Stimulated activated naive B cell treated with anti-CD40 and anti-IgM and Interleukin-4, amounts not matched to agents 10 μg/mL and 1 μg/mL and 100 μg/mL, for 72 hours (primary cell): ENCODE measurements around the gene DGCR8.
"Not testable (repeated sequence)": the region's sequence is repeated elsewhere in the genome, so short reads cannot be mapped to it uniquely, and the experiment has no call there.

Experiments used
- ATAC-seq, 2 donors: fragments of 150-1000 bp; cut with Tn5 transposase; replicated peaks; 2 replicates each; pipeline ENCODE4 v1.10.0; 2021; ENCODE audit warnings: moderate library complexity in 1 of 2
- DNase-seq: peaks from one replicate; pipeline ENCODE4 v3.0.0; 2021
- H3K27ac Mint-ChIP-seq: one replicate; pipeline ENCODE4 v1.8.0; 2022; ENCODE audit warnings: mild to moderate bottlenecking, mixed read lengths
- H3K27me3 Mint-ChIP-seq, 2 donors: one replicate each; pipeline ENCODE4 v1.8.0; 2022; ENCODE audit warnings: mixed read lengths in 2 of 2
- H3K36me3 Mint-ChIP-seq, 2 donors: one replicate each; pipeline ENCODE4 v1.8.0; 2022; ENCODE audit warnings: mixed read lengths in 2 of 2, mild to moderate bottlenecking in 1 of 2
- H3K4me1 Mint-ChIP-seq, 2 donors: one replicate each; pipeline ENCODE4 v1.8.0; 2022; ENCODE audit warnings: mixed read lengths in 2 of 2, mild to moderate bottlenecking in 1 of 2
- H3K4me3 Mint-ChIP-seq, 2 donors: one replicate each; pipeline ENCODE4 v1.8.0; 2022; ENCODE audit warnings: mild to moderate bottlenecking in 2 of 2, mixed read lengths in 2 of 2, moderate library complexity in 1 of 2
- H3K9me3 Mint-ChIP-seq, 2 donors: one replicate each; pipeline ENCODE4 v1.8.0; 2022; ENCODE audit warnings: mixed read lengths in 2 of 2, mild to moderate bottlenecking in 1 of 2

DGCR8 gene

GRCh38 chr22:20057596-20058268 lies 22.3 kb upstream of the DGCR8 start:
- H3K36me3 Mint-ChIP-seq, result peaks cover 38 to 62% of the 10 kb centered on the region in 2 donors

DNA sequence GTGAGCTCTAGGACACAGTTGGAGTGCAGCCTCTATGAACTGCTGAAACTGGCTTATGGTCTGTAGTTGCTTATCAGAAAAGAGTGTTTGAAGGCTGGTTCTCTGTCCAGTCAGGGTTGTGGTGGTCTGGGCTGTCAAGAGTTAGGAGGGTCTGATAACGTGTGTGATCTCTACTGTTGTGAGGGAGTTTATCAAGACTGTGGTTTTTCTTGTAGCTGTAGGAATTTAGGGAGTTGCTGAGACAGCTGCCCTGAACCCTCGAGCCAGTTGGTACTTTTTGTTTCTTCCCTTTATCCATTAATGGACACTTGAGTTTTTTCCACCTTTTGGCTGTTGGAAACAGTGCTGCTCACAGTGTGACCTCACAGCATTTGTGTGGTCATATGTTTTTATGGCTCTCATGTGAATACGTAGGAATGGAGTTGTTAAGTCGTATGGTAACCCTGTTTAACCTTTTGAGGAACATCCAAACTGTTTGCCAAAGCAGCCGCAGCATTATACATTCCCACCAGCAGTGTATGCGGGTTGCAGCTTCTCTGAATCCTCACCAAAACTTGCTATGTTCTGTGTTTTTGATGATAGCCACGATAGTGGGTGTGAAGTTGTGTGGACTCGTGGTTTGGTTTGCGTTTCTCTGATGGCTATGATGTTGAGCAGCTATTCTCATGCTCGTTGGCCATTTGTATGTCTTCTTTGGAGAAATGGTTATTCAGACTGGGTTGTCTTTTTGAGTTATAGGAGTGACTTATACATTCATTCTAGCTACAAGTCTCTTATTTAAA lies 20.9 kb upstream of the DGCR8 start:
- Mint-ChIP-seq H3K27ac (no peak overlapping the region), H3K9me3 (no peaks in the 10 kb centered on the region), H3K4me1 (peaks cover 0 to 5% of the 10 kb centered on the region in 2 donors), H3K4me3 (no peak overlapping the region), H3K27me3 (no peaks in the 10 kb centered on the region), H3K36me3 (peaks cover 29 to 61% of the 10 kb centered on the region in 2 donors)
- no peak for DNase-seq
- no peak for ATAC-seq

More at GRCh38 chr22:20057596-20058268, 22.3 kb upstream of the DGCR8 start:
- Mint-ChIP-seq H3K27ac (no peak overlapping the region), H3K4me1 (peaks cover 0 to 5% of the 10 kb centered on the region in 2 donors), H3K27me3 (no peaks in the 10 kb centered on the region), H3K4me3 (no peak overlapping the region), H3K9me3 (no peaks in the 10 kb centered on the region)
- no peak for DNase-seq
- ATAC-seq, result no peak

DNA sequence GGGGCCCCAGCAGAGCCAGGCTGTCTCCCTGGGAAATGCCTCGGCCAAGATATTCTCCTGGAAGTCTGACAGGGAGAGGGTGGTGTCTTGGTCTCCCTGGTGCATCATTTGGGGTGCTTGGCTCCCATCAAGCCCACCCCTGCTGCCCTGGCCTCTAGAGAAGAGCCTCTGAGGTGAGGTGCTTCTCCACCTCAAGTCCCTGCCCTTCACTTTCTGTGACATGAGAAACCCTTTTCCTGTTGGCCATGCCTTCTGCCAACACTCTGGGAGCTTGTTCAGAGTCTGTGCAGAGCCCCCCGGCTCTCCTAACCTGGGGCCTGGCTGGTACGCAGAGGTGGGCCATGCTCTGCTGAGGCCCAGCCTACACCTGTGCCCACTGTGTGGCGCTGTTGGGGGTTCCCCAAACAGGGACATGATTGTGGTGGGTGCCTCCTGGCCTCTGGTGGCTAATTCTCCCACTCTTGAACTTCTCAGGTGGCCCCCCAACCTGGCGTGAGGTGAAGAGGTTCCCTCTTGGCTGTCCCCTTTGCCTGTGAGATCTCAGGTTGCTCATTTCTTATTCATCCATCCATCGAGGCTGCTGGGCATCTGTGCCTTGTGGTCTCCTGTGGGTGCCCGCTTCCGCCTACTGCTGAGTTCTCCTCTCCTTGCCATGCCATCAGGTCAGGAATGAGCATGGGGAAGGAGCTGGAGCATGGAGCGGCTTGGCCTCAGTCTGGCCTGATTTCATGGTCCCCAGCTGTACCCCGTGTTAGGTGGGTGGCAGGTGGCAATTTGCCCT lies 19.2 kb upstream of the DGCR8 start:
- Mint-ChIP-seq H3K4me1 (peaks cover 0 to 5% of the 10 kb centered on the region in 2 donors), H3K27me3 (no peaks in the 10 kb centered on the region), H3K27ac (no peak overlapping the region), H3K9me3 (no peaks in the 10 kb centered on the region), H3K4me3 (no peak overlapping the region), H3K36me3 (peaks cover 21 to 60% of the 10 kb centered on the region in 2 donors)
- no peak for DNase-seq
- no peak for ATAC-seq

DNA sequence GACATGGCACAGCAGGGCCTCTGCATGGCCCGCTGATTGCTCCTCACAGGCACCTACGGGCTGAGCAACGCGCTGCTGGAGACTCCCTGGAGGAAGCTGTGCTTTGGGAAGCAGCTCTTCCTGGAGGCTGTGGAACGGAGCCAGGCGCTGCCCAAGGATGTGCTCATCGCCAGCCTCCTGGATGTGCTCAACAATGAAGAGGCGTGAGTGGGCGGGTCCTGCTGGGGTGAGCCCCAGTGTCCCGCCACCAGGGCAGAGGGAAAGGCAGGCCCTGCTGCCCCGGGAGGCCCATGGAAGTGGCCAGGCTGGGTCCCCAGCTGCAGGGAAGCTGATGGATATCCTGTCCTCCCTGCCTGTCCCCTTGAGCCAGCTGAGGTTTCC lies 18.6 kb upstream of the DGCR8 start:
- DNase-seq (no peak), ATAC-seq (no peak)
- H3K4me3 Mint-ChIP-seq, result no peak overlapping the region
- H3K27me3 Mint-ChIP-seq, result no peaks in the 10 kb centered on the region
- peaks cover 0 to 3% of the 10 kb centered on the region in 2 donors for H3K4me1 Mint-ChIP-seq
- H3K27ac Mint-ChIP-seq, result no peak overlapping the region
- no peaks in the 10 kb centered on the region for H3K9me3 Mint-ChIP-seq
- H3K36me3 Mint-ChIP-seq, result peaks cover 18 to 56% of the 10 kb centered on the region in 2 donors

DNA sequence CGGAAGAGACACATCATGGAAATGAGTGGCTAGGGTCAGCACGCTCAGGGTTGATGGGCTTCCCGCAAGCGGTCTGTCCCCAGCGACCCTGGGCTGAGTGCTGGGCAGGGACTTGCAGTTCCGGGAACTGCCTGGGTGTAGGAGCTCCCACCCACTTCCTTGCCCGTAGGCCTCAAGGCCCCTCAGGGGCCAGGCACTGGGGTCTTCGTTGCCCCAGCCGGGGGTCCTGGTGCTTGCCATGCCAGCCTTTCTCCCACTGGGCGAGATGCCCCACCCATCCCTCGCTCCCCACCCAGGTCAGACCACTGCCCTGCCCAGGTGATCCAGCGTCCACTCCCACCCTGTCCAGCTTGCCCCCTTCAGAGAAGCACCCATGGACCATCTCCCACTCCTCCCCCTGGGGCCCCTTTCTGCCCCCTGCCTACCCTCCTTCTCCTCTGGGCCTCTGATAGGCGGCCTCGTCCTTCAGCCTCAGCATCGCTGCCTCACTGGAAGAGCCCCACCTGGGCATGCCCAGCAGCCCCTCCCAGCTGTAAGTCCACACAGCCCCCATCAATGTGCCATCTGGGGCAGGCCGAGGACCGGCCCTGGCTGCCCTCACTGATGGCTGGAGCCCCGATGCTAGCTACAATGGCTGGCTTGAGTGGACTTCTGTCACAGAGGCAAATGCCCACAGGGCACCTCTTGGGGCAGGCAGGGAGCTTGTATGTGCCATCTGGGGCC lies 17.8 kb upstream of the DGCR8 start:
- no peak for ATAC-seq
- no peak for DNase-seq
- Mint-ChIP-seq H3K36me3 (peaks cover 15 to 54% of the 10 kb centered on the region in 2 donors), H3K4me1 (peaks cover 0 to 3% of the 10 kb centered on the region in 2 donors), H3K27me3 (no peaks in the 10 kb centered on the region), H3K9me3 (no peaks in the 10 kb centered on the region), H3K27ac (peak overlapping the region; percentile 49), H3K4me3 (no peak overlapping the region)

- Mint-ChIP-seq H3K36me3 (peaks cover 15 to 50% of the 10 kb centered on the region in 2 donors), H3K9me3 (no peaks in the 10 kb centered on the region), H3K4me1 (peaks cover 0 to 3% of the 10 kb centered on the region in 2 donors), H3K4me3 (no peak overlapping the region), H3K27ac (peak overlapping the region; percentile 49), H3K27me3 (no peaks in the 10 kb centered on the region)
- ATAC-seq, result no peak
- no peak for DNase-seq
Measured at GRCh38 chr22:20062766-20063083, 17.3 kb upstream of the DGCR8 start.

DNA sequence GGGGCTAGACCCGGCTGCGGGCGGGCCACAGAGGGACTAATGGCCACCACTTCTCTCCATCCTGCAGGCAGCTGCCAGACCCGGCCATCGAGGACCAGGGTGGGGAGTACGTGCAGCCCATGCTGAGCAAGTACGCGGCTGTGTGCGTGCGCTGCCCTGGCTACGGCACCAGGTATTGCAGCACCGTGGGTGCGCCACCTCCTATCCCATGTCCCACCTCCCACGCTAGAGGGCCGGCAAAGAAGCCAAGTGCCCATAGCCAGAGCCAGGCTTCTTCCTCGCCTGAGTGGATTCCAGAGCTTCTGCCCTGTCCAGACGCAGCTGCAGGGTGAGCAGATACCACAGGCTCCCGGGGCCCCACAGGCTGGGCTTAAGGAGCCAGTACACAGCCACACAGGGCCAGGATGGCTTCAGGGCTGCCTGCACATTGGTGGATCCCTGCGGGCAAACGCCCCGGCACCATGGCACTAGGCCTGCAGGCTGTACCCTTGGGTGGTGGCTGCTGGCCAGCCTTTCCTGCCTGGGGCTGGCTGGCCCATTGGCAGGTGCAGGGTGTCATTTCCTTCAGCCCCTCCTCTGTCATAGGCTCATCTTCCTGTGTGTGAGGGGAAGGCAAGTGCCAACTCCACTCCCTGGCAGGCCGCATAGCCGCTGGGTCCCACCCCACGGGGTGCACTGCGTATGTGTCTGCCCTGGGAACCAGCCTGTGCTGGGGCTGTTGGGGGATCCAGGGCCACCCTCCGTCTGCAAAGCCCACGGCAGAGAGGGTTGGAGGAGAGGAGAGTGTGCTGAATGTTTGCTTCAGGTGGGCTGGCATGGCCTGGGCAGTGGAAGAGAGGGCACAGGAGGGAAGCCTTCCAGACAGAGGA lies 16.5 kb upstream of the DGCR8 start:
- Mint-ChIP-seq H3K4me3 (no peak overlapping the region), H3K4me1 (peaks cover 0 to 3% of the 10 kb centered on the region in 2 donors), H3K27ac (no peak overlapping the region), H3K9me3 (no peaks in the 10 kb centered on the region), H3K36me3 (peaks cover 12 to 43% of the 10 kb centered on the region in 2 donors), H3K27me3 (no peaks in the 10 kb centered on the region)
- DNase-seq (no peak), ATAC-seq (no peak)

- Mint-ChIP-seq H3K4me1 (no peaks in the 10 kb centered on the region), H3K27me3 (no peaks in the 10 kb centered on the region), H3K4me3 (no peak overlapping the region), H3K9me3 (no peaks in the 10 kb centered on the region), H3K27ac (no peak overlapping the region), H3K36me3 (peaks cover 12 to 40% of the 10 kb centered on the region in 2 donors)
- no peak for ATAC-seq
- no peak for DNase-seq
Measured at GRCh38 chr22:20064140-20064480, 15.9 kb upstream of the DGCR8 start.

- H3K27me3 Mint-ChIP-seq, result no peaks in the 10 kb centered on the region
- no peak overlapping the region for H3K27ac Mint-ChIP-seq
- H3K4me3 Mint-ChIP-seq, result no peak overlapping the region
- H3K4me1 Mint-ChIP-seq, result no peaks in the 10 kb centered on the region
- H3K36me3 Mint-ChIP-seq, result peaks cover 12 to 36% of the 10 kb centered on the region in 2 donors
- DNase-seq, result no peak
- ATAC-seq, result no peak
- no peaks in the 10 kb centered on the region for H3K9me3 Mint-ChIP-seq
Measured at GRCh38 chr22:20064545-20065262, 15.3 kb upstream of the DGCR8 start.

DNA sequence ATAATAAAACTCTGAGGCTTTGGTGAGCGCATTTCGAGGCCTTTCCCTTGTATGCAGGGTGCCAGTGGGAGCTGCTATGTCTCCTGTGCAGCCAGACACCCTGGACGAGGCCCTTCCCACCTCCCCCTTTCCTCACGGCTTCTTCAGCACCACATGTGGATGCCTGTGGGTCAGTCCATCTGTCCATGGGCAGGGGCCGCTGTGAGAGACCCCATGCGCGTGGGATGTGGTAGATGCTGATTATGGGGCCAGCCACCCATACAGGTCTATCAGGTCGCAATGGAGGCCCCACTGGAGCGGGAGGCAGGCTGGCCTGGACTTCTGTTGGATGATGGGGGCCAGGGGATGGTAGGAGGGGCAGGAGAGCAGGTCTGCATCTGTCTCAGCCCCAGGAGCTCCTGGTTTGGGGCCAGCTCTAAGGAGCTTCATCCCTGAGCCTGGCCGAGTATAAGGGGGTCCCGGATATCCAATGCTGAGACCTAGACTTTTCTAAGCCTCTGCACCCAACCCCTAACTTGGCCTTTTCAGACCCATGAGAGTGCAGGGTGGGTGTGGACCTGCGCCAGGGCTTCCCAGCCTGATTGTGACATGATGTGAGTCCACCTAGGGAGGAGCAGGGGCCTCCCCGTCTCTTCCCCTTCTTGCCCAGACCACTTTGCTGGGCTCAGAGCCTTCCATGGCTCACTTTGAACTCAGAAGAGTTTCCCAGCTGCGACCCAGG lies 14.0 kb upstream of the DGCR8 start:
- Mint-ChIP-seq H3K4me1 (no peaks in the 10 kb centered on the region), H3K27me3 (no peaks in the 10 kb centered on the region), H3K36me3 (peaks cover 12 to 35% of the 10 kb centered on the region in 2 donors), H3K4me3 (no peak overlapping the region), H3K27ac (no peak overlapping the region), H3K9me3 (no peaks in the 10 kb centered on the region)
- ATAC-seq (no peak), DNase-seq (no peak)

- no peak for ATAC-seq
- H3K36me3 Mint-ChIP-seq, result peaks cover 9 to 28% of the 10 kb centered on the region in 2 donors
- no peaks in the 10 kb centered on the region for H3K9me3 Mint-ChIP-seq
- no peaks in the 10 kb centered on the region for H3K4me1 Mint-ChIP-seq
- DNase-seq, result no peak
- no peak overlapping the region for H3K4me3 Mint-ChIP-seq
- peak overlapping the region; percentile 37 for H3K27ac Mint-ChIP-seq
- H3K27me3 Mint-ChIP-seq, result no peaks in the 10 kb centered on the region
Measured at GRCh38 chr22:20066617-20067383, 13.2 kb upstream of the DGCR8 start.

DNA sequence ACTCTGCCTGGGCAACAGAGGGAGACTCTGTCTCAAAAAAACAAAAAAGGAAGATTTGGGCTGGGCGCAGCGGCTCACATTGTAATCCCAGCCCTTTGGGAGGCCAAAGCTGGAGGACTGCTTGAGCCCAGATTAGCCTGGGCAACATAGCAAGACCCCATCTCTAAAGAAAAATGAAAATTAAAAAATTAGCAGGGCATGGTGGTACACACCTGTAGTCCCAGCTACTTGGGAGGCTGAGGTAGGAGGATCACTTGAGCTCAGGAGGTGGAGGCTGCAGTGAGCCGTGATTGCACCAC lies 12.7 kb upstream of the DGCR8 start:
- not testable (repeated sequence) for DNase-seq, H3K4me3 Mint-ChIP-seq, H3K27ac Mint-ChIP-seq, ATAC-seq, H3K4me1 Mint-ChIP-seq, H3K27me3 Mint-ChIP-seq, H3K9me3 Mint-ChIP-seq
- peaks cover 8 to 27% of the 10 kb centered on the region in 2 donors for H3K36me3 Mint-ChIP-seq
